ENCODE data around the gene NFIA.

GRCh38 chr1:61377242-61377958, 295.0 kb downstream of the NFIA start:
- TF ChIP-seq POLR2A (IDR thresholded peaks at IDR 0.05; ENCODE audit: low read depth, low read length) (no peak), POLR2AphosphoS5 (IDR thresholded peaks at IDR 0.05; ENCODE audit: low read depth, low read length) (no peak)

Measured in GM12892 (cell line).